Memory B cell (primary cell): Measurements from ENCODE around the gene LIMS2.

Source experiments
- ATAC-seq: fragments of 150-1000 bp; cut with Tn5 transposase; 2 replicates; pipeline ENCODE4 v1.10.0; 2021; ENCODE audit warnings: low read depth, mild to moderate bottlenecking, moderate library complexity
- DNase-seq, 2 donors: peaks; one replicate each; pipeline ENCODE4 v3.0.0; 2022; ENCODE audit warnings: low spot score in 2 of 2
- H3K27ac Mint-ChIP-seq: one replicate; pipeline ENCODE4 v1.8.0; 2022; ENCODE audit warnings: mild to moderate bottlenecking, moderate library complexity, mixed read lengths
- H3K27me3 Mint-ChIP-seq: one replicate; pipeline ENCODE4 v1.8.0; 2022; ENCODE audit warnings: mixed read lengths
- H3K36me3 Mint-ChIP-seq: one replicate; pipeline ENCODE4 v1.8.0; 2022; ENCODE audit warnings: mild to moderate bottlenecking, mixed read lengths
- H3K4me1 Mint-ChIP-seq: one replicate; pipeline ENCODE4 v1.8.0; 2022; ENCODE audit warnings: mixed read lengths
- H3K4me3 Mint-ChIP-seq: one replicate; pipeline ENCODE4 v1.8.0; 2022; ENCODE audit warnings: mild to moderate bottlenecking, moderate library complexity, mixed read lengths
- H3K9me3 Mint-ChIP-seq: one replicate; pipeline ENCODE4 v1.8.0; 2022; ENCODE audit warnings: mixed read lengths

The LIMS2 gene

GRCh38 chr2:127605691-127606263 is 69.6 kb downstream of the LIMS2 start:
- ATAC-seq, result no peak
- Mint-ChIP-seq H3K27me3 (peaks cover 2% of the 10 kb centered on the region), H3K9me3 (peaks cover 6% of the 10 kb centered on the region), H3K27ac (no peak overlapping the region), H3K4me3 (no peak overlapping the region), H3K4me1 (peaks cover 25% of the 10 kb centered on the region), H3K36me3 (peaks cover 2% of the 10 kb centered on the region)
- DNase-seq, result no peak

DNA sequence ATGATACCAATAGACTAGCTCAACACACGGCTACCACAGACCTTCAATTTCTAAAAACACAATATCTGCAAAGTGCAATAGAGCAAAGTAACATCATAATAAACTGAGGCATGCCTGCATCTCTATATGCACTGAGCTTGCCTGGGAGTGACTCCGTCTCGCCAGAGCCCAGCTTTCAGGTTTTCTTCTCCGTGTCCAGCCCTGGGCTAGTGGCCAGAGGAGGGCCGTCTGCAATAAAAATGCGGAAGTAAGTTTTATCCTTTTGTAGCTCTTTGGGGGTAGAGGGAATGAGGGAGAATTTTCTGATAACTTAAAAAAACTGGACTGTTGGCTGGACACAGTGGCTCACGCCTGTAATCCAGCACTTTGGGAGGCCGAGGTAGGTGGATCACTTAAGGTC is 70.3 kb downstream of the LIMS2 start:
- DNase-seq, result no peak
- H3K4me1 Mint-ChIP-seq, result peaks cover 22% of the 10 kb centered on the region
- no peak overlapping the region for H3K4me3 Mint-ChIP-seq
- no peak for ATAC-seq
- peaks cover 6% of the 10 kb centered on the region for H3K9me3 Mint-ChIP-seq
- H3K36me3 Mint-ChIP-seq, result peaks cover 2% of the 10 kb centered on the region
- no peak overlapping the region for H3K27ac Mint-ChIP-seq
- peaks cover 2% of the 10 kb centered on the region for H3K27me3 Mint-ChIP-seq

- Mint-ChIP-seq H3K27ac (no peak overlapping the region), H3K36me3 (peaks cover 4% of the 10 kb centered on the region), H3K4me1 (peaks cover 10% of the 10 kb centered on the region), H3K27me3 (no peaks in the 10 kb centered on the region), H3K9me3 (peaks cover 8% of the 10 kb centered on the region), H3K4me3 (no peak overlapping the region)
- ATAC-seq (no peak), DNase-seq (no peak)
Measured at GRCh38 chr2:127599211-127599610, 76.1 kb downstream of the LIMS2 start.

DNA sequence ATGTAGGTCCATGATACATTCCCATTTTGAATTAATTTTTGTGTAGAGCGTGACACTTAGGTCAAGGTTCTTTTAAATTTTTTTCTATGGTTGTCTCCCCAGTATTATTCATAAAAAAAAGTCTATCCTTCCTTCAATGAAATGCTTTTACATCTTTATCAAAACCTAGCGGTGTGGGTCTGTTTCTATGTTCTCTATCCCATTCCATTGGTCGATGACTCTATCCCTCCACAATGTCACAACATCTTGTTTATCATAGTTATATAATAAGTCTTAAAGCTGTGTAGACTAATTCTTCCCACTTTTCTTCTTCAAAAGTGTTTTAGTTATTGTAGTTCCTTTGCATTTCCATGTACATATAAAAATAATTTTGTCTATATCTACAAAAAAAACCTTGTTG is 76.6 kb downstream of the LIMS2 start:
- Mint-ChIP-seq H3K36me3 (peaks cover 4% of the 10 kb centered on the region), H3K9me3 (peaks cover 8% of the 10 kb centered on the region), H3K4me3 (no peak overlapping the region), H3K27ac (no peak overlapping the region), H3K4me1 (peaks cover 11% of the 10 kb centered on the region), H3K27me3 (no peaks in the 10 kb centered on the region)
- ATAC-seq (no peak), DNase-seq (no peak)

DNA sequence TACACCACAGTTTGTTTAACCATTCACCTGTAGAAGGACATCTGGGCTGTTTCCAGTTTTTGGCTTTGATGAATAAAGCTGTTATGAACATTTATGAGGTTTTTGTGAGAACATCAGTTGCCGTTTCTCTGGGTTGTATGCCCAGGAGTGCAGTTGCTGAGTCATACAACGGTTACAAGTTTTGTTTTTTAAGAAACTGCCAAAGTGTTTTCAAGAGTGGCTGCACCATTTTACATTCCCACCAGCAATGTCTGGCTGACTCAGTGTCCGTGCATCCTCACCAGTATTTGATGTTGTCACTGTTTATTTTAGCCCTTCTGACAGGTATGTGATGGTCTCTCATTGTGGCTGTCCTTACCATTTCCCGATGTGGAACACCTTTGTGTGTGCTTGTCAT is 77.3 kb downstream of the LIMS2 start:
- no peak overlapping the region for H3K4me3 Mint-ChIP-seq
- DNase-seq, result no peak
- ATAC-seq, result no peak
- peaks cover 2% of the 10 kb centered on the region for H3K36me3 Mint-ChIP-seq
- no peaks in the 10 kb centered on the region for H3K27me3 Mint-ChIP-seq
- peaks cover 7% of the 10 kb centered on the region for H3K9me3 Mint-ChIP-seq
- H3K27ac Mint-ChIP-seq, result no peak overlapping the region
- H3K4me1 Mint-ChIP-seq, result peaks cover 11% of the 10 kb centered on the region

DNA sequence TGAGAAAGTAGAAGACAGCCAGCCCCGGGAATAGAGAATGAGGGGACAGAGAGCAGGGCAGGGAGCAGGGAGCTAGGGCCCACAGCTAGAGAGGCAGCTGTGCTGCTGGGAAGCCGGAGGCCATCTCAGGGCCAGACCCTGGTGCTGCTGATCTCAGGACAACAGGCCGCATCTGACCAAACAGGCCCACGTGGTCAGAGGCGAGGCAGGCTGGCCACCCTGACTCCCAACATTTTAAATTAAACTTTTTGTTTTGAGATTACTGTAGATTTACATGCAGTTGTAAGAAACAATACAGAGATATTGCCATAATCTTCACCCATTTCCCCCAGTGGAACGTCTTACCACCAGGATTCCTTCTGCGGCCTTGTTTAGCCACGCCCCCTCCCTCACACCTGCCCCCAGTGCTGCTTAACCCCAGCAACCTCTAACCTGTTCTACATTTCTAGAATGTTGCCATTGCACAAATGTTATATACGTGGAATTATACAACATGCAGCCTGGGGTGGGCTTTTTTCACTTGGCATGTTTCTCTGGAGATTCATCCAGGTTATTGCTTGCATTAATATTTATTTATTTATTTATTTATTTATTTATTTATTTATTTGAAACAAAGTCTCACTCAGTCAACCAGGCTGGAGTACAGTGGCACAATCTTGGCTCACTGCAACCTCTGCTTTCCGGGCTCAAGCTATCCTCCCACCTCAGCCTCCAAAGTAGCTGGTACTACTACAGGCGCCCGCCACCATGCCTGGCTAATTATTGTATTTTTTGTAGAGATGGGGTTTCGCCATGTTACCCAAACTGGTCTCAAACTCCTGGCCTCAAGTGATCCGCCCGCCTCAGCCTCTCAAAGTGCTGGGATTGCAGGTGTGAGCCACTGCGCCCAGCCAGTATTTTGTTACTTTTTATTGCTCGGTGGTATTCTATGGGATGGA is 78.0 kb downstream of the LIMS2 start:
- no peak for DNase-seq
- peaks cover 2% of the 10 kb centered on the region for H3K36me3 Mint-ChIP-seq
- no peaks in the 10 kb centered on the region for H3K27me3 Mint-ChIP-seq
- H3K27ac Mint-ChIP-seq, result no peak overlapping the region
- H3K9me3 Mint-ChIP-seq, result peaks cover 6% of the 10 kb centered on the region
- H3K4me3 Mint-ChIP-seq, result no peak overlapping the region
- ATAC-seq, result no peak
- peaks cover 11% of the 10 kb centered on the region for H3K4me1 Mint-ChIP-seq

DNA sequence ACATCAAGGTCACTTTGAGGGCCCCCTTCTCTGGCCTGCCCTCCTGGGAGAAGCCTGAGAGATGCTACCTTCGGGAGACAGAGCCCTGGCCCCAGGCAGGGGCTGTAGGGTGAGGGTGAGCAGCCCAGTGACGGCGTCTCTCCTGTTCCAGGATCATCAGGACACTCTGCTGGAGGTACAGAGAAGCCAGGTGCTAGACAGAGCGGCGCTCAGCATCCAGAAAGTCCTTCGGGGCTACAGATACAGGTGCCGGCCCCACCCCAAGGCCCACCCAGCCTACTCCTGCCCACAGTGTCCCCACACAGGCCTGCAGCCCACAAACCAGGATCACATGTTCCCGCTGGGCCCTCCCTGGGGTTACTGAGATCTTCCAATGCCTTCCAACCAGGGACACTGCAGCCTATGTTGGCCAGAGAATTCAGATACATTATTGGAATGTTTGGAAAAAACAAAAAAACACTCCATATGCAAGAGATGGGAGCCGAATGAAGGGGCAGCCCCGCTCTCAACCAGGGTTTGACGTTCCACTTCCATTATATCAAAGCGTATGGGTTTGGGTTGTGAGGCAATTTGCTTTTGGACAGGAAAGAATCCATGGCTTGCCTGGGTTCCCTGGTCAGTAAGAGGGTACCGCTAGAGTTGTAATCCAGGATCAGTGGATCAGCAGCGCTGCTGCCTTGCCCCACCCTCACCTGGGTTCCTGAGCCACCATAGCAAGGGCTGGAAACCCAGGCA is 78.9 kb downstream of the LIMS2 start:
- Mint-ChIP-seq H3K4me1 (peaks cover 11% of the 10 kb centered on the region), H3K27me3 (no peaks in the 10 kb centered on the region), H3K9me3 (peaks cover 2% of the 10 kb centered on the region), H3K36me3 (peaks cover 2% of the 10 kb centered on the region), H3K4me3 (no peak overlapping the region), H3K27ac (peak overlapping the region; percentile 65)
- DNase-seq, result no peak
- ATAC-seq, result no peak

DNA sequence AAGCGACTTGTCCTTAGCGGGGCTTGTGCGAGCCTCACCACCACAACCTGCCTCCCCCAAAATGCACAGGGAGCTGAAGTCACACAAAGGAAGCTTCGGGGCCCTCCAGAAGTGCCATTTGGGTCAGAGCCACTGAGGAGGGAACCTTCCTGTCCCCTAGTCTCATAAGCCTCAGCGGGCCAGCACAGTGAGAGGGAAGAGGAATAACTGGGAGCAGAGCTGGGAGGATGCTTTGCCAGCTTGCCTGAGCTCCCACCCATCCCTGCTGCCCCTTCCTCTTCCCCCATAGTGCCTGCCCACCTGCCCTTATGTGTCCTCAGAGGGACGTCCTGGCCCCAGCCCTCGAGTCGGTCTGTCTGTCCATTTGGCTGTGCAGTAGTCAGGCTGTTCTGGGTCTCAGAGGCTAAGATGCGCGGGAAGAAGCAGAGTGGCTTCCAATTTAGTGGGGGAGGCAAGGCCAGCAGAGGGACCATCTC is 81.2 kb downstream of the LIMS2 start:
- no peak for DNase-seq
- Mint-ChIP-seq H3K27ac (no peak overlapping the region), H3K27me3 (no peaks in the 10 kb centered on the region), H3K9me3 (peaks cover 2% of the 10 kb centered on the region), H3K36me3 (peaks cover 2% of the 10 kb centered on the region), H3K4me1 (peaks cover 14% of the 10 kb centered on the region), H3K4me3 (no peak overlapping the region)
- ATAC-seq, result no peak

- no peak overlapping the region for H3K4me3 Mint-ChIP-seq
- H3K9me3 Mint-ChIP-seq, result peaks cover 2% of the 10 kb centered on the region
- H3K27ac Mint-ChIP-seq, result no peak overlapping the region
- no peaks in the 10 kb centered on the region for H3K27me3 Mint-ChIP-seq
- no peak for ATAC-seq
- no peak for DNase-seq
- H3K4me1 Mint-ChIP-seq, result peaks cover 14% of the 10 kb centered on the region
- peaks cover 2% of the 10 kb centered on the region for H3K36me3 Mint-ChIP-seq
Measured at GRCh38 chr2:127593228-127594115, 81.9 kb downstream of the LIMS2 start.

GRCh38 chr2:127592761-127593227 is 82.5 kb downstream of the LIMS2 start:
- Mint-ChIP-seq H3K36me3 (peaks cover 2% of the 10 kb centered on the region), H3K9me3 (peaks cover 2% of the 10 kb centered on the region), H3K4me3 (no peak overlapping the region), H3K27ac (no peak overlapping the region), H3K4me1 (peaks cover 14% of the 10 kb centered on the region), H3K27me3 (no peaks in the 10 kb centered on the region)
- DNase-seq, result no peak
- ATAC-seq, result no peak

DNA sequence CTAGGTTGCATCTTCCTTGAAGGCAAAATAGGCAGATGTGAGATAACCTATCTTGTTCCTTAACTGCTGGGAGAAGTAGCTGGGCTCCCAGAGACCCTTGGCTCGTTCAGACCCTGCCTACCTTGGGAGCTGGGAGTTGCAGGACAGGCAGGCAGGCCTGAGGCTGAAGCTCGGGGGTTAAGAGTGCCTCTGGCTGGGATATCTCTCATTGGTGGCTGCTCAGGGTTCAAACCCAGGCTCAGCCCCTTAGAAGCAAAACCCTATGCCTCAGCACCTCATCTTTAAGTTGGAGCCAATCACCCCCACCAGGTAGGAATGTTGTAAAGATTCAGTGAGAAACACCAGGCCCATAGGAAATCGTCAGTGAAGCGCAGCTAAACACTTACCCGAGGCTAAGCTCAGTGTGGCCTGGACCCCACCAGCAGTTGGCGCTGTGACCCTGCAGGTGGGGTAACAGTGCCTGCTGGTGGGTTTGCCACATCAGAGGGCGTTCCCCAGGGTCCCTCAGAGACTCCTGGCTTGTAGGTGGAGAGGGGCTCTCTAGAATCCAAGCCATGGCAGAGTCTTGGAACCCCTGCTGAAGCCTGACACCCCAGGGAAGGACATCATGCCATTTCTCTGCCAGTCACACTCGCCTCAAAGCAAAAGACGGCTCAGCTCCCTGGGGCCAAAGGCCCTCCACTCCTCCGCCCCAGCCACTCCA is 84.0 kb downstream of the LIMS2 start:
- Mint-ChIP-seq H3K4me1 (peaks cover 14% of the 10 kb centered on the region), H3K36me3 (peaks cover 2% of the 10 kb centered on the region), H3K9me3 (peaks cover 2% of the 10 kb centered on the region), H3K4me3 (no peak overlapping the region), H3K27ac (no peak overlapping the region), H3K27me3 (no peaks in the 10 kb centered on the region)
- peak; percentile 68 to 74 for DNase-seq
- peak; percentile 99 for ATAC-seq

GRCh38 chr2:127590386-127591190 is 84.7 kb downstream of the LIMS2 start:
- H3K4me3 Mint-ChIP-seq, result no peak overlapping the region
- no peaks in the 10 kb centered on the region for H3K27me3 Mint-ChIP-seq
- no peak for ATAC-seq

More at GRCh38 chr2:127590386-127591190, 84.7 kb downstream of the LIMS2 start:
- H3K36me3 Mint-ChIP-seq, result no peaks in the 10 kb centered on the region
- no peak for DNase-seq
- no peak overlapping the region for H3K27ac Mint-ChIP-seq
- H3K9me3 Mint-ChIP-seq, result no peaks in the 10 kb centered on the region
- H3K4me1 Mint-ChIP-seq, result peaks cover 14% of the 10 kb centered on the region
